GM11168 (cell line): ENCODE data around the gene RFX2.

Source experiments
- in situ Hi-C: fragments of 300-500 bp; cut with MboI; formaldehyde crosslinking; loops from one replicate; pipeline ENCODE4 v1.12.0; 2022; ENCODE audit warnings: low sequenced_read_pairs; ENCODE audit not compliant: unreplicated experiment

RFX2 gene

DNA sequence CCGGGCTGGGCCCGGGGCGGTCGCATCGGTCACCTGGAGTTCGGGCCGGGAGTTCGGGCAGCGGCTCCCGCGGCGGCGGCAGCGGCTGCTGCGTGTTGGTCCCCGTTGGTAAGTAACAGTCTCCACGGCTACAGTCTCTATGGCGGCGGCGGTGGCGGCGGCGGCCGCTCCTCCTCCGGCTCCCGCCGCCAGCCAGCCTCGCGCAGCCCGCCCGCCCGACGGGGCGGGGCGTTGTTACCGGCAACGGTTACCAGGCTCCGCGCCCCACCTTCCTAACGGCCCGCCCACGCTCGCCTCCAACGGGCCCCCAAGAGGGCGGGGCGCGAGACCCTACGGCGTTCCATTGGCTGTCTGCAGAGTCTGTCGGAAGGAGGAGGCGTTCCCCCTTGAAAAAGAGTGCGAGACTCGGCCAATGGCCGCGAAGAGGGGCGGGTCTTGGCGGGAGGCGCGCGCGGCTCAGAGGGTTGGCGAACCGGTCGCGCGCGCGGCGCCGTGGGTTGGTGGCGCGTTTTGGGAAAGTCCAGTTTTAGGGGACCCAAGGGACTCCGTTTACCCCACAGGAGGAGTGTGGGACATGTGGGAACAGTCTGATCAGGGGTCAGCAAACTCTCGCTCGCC lies at the start of gene RFX2:
TSS of gene RFX2 (minus strand) at position 141 of the 618 bp plus-strand sequence. CDS start 63,004 bp downstream, outside the sequence.
- in situ Hi-C loops, result no loop called here

DNA sequence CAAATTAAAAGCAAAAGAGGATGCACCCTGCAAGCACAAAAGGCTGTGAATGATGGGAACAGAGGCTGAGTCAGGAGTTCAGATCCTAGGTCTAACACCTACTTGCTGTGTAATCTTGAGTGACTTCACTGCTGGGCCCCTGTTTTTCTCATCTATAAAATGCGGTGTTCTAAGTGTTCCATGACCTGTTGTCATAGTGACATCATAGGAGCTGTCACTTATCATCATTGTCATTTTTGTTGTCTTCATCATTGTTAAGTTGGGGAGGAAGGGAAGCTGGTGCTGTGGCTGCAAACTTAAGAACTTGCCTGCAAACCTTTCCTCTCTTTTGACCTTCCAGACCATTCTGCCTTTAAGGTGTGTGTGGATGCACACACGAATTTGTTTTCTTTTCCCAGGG lies 45.7 kb upstream of the RFX2 start:
- in situ Hi-C loops, result no loop called here

DNA sequence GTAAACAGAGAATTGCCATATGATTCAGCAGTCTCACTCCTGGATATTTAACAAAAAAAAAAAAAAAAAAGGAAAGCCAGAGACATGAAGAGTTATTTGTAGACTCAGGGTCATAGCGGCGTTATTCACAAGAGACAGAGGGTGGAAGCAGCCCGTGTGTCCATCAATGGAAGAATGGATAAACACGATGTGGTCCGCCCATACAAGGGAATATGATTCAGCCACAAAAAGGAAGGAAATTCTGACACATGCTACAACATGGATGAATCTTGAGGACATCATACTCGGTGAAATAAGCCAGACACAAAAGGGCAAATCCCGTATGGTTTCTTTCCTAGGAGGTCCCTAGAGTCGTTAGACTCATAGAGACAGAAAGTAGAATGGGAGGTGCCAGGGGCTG lies 40.0 kb upstream of the RFX2 start:
- in situ Hi-C loops, result no loop called here

DNA sequence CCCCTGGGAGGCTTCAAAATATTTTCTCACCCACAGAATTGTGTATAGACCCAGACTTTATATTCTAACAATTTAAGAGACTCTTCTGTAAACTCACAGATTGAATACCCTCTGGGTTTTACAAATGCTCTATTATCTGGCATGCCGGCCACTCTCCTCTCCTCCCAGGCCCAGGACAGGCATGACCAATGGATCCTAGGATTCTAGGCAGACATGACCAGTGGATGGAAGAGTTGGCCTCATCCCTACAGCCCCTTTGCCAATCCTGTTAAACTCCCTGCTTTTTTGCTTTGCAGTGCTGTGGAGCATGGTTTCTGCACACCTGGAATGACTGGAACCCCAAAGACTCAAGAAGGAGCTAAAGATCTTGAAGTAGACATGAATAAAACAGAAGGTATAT lies 30.9 kb upstream of the RFX2 start:
- in situ Hi-C loops, result no loop called here

DNA sequence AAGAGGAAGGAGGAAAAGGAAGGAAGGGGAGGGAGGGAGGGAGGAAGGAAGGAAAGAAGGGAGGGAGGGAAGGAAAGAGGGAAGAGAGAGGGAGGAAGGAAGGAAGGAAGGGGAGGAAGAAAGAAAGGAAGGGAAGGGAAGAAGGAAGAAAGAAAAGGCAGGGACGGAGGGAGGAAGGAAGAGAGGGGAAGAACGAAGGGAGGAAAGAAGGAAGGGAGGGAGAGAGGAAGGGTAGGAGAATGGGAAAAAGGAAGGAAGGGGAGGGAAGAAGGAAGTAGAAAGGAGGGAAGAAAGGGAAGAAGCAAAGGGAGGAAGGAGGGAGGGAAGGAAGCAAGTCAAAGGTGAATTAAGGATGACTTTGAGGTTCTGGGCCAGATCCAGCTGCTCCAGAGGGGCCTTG lies 28.2 kb upstream of the RFX2 start:
- in situ Hi-C loops, result no loop called here

DNA sequence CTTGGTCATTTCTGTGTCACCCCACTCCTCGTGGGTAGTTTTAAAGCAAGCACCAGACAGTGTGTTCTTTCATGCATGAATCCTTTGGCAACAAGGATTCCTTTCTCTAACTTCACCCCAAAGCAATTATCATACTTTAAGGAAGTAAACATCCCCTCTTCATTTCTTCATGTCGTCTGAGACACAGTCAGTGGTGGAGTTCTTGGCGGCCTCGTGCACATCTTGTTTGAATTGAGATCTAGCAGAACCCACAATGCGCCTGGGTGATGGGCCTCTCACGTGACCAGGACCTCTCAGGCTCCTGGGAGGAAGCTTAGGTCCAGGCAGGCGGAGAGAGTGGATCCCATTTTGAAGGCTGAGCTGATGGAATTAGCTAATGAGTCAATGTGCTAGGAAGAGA lies 27.8 kb upstream of the RFX2 start:
- in situ Hi-C loops, result no loop called here

DNA sequence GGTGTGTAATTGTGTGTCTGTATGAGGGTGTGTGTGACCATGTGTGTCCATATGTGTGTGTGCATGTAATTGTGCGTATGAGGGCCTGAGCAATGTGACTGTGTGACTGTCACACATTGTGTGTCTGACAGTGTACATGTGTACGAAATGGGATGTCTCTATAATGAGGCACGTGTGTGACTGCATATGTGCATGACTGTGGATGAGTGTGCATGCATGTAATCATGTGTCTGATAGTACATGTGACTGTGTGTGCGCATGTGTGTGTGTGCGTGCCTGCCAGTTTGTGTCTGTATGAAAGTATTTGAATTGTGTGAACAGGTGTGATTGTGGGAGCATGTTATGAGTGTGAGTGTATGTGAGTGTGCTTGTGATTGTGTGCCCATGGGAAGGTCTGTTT lies 22.9 kb upstream of the RFX2 start:
- in situ Hi-C loops, result no loop called here

DNA sequence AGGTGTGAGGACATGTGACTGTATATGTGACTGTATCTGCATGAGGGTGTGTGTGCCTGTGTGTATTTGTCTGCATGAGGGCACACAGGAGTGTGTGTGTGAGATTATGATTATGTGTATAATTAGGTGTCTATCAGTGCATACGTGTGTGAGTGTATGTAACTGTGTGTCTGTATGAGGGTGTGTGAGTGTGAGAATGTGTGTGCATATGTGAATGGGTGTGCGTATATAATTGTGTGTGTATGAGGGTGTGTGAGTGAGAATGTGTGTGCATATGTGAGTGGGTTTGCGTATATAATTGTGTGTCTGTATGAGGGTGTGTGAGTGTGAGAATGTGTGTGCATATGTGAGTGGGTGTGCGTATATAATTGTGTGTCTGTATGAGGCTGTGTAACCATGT lies 22.2 kb upstream of the RFX2 start:
- in situ Hi-C loops, result no loop called here

DNA sequence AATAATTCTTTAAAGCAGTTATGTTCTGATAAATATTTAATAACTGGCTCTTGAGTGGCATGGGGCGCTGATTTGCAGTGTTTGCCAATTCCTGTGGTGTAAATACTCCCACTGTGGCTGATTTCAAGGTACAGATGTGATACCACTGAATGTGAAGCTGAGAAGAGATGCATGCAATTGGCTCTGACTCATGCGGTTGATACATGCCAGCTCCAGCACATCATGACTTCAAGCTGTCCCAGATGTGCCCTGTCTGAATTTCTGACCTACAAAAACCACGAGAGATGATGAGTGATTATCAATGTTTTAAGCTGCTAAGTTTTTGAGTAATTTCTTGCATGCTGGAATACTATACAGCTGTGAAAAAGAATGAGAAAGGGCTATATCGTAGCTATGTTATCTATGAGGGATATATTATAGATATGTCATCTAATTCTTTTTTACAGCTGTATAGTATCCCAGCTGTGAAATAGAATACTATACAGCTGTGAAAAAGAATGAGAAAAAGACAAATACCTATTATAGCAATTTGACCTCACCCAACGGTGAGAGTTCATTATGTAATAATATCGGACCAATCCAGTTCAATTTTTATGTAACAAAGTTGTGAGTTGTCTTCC lies 17.5 kb upstream of the RFX2 start:
- in situ Hi-C loops, result loop anchor here (5.0 kb wide), 1 partner anchor 86 kb away; no protein-coding TSS in a partner anchor

DNA sequence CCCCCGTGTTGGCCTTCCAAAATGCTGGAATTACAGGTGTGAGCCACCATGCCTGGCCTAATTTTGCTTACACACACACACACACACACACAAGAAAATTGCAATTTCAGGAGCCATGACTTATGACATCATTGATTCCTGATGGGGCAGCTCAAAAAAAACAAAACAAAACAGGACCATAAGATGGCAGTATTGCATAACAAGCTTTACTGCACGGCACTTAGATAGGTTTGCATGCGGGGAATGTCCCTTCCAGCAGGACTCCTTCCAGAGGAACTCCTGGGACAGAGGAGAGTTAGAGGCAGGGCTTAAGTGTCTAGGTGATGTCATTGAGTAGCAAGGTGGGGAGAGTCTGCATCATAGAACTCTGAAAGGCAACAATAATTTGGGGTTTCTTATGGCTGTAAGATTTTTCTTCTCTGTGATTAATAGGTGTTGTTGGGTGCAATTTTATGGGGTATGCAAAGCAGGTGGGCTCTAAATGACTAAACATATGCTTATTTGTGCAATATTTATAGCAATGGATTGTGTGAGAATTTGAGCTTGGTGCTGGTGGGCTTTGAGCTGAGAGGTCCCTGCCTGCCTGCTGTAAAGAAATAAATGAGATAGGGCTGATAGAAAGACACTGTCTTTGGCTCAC lies 16.2 kb upstream of the RFX2 start:
- in situ Hi-C loops, result loop anchor here (5.0 kb wide), 1 partner anchor 84 kb away; no protein-coding TSS in a partner anchor

DNA sequence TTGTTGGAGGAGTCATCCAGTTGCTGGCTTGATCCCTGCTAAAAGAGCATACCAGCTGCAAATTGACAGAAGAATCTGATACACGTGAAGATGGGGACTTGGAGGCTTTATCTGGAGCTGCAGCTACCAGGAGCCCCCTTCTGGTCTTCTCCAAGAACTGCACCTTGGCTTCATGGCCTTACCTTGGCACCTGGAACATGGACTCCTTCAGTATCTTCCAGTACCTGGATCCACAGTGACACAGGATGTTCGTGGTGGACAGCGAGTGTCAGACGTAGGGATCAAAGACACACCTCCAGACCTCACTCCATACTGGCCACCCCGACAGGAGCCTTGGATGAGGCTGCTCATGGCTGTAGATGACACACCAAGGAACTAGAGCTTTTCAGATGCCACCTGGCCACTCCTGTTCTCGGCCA lies 15.3 kb upstream of the RFX2 start:
- in situ Hi-C loops, result loop anchor here (5.0 kb wide), 1 partner anchor 83 kb away; no protein-coding TSS in a partner anchor

DNA sequence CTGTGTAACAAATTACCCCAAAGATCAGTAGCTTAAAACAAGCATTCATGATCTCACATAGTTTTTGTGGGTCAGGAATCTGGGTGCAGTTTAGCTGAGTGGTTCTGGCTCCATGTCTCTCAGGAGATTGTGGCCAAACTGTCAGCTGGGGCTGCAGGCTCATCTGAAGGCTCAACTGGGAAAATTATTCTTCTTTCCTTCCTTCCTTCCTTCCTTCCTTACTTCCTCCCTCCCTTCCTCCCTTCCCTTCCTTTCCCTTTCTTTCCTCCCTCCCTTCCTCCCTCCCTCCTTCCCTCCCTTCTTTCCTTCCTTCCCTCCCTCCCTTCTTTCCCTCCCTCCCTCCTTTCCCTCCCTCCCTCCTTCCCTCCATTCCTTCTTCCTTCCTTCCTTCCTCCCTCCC lies 8.7 kb upstream of the RFX2 start:
- in situ Hi-C loops, result no loop called here

DNA sequence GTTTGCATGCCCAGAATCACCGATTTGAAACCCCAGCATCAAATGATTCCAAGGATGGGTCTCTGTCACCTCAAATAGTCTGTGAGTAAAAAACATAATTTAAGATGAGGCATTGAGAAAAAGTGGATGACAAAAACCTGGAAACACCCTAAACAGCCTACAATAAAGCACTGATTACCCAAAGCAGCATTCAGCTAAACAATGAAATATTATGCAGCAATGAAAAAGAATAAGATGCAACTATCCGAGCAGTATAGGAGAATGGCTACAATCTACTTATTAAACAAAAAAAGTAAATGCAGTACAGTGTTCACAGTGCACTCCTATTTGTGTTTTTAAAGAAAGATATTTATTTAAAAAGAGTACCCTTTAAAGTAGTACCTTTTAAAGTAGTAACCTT lies 7.7 kb upstream of the RFX2 start:
- in situ Hi-C loops, result no loop called here

DNA sequence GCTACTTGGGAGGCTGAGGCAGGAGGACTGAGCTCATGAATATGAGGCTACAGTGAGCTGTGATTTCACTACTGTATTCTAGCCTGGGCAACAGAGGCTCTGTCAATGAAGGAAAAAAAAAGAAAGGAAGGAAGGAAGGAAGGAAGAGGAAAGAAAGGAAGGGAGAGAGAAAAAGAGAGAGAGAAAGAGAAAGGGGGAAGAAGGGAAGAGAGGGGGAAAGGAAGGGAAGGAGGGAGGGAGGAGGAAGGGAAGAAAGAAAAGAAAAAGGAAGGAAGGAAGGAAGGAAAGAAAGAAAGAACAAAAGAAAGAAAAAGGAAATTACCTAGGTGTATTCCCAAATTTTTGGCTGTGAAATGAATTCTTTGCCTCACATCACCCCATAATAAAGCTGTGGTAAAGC lies 7.2 kb upstream of the RFX2 start:
- in situ Hi-C loops, result no loop called here

DNA sequence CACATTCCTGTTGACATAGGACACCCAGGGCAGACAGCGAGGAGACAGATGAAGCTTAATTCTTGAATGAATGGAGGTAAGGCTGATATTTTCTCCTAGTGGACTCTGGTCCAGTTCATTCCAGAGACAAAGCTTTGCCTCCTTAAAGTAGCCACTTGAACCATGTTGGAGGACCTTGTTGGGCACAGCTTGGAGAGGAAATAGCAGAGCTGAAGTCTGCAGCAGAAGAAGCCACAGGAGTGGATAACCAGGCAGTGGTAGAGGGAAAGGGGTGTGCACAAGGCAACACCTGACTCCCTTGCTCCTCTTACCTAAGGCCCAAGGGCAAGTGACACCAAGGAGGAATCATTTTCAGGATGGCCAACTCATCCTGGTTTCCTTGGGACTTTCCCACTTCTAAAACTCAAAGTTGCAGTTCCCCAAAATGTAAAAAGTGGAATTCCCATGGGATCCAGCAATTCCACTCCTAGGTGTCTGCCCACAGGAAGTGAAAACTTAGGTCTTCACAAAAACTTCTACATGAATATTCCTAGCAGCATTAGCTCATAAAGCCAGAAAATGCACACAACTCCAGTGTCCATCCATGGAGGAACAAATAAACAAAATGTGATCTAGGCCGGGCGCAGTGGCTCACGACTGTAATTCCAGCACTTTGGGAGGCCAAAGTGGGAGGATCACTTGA lies 6.6 kb upstream of the RFX2 start:
- in situ Hi-C loops, result no loop called here

DNA sequence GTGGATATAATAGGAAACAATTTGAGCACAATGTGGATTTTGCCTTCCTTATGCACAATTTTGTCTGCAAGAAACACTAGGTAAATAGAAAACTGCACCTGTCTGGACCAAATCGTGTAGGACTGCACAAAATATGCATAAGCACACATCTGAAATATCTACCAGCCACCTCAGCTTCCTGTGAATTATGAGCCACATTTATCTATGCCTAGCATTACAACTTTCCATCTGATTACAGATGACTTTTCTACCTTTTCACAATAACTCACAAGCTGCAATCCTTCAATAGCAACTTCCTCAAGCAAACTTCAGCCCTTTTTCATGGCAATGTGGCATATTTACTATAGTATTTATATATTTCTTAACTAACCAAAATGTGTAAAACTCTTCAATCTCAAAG lies 5.7 kb upstream of the RFX2 start:
- in situ Hi-C loops, result no loop called here

DNA sequence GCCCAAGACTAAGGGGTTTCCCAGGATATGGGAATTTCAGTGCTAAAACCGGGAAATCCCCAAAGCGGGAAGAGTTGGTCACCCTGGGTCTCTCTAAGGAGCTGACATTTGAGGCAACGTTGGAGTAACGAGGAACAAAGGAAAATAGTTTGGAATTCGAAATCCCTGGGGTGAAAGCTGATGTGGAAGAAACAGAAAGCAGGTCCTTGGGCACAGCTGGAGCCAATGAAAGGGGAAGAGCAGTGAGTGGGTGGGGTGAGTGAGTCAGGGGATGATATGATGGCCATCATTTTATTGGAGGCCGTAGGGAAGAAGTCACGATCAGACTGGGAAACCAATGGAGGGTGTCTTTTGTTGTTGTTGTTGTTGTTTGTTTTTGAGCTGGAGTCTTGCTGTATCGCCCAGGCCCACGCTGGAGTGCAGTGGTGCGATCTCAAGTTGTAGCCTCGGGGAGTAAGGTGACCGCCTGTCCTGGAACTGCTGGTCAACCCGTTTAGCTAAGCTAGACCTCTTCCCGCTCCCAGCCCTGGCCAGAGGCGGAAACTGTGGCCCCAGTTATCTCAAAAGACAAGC lies 3.4 kb upstream of the RFX2 start:
- in situ Hi-C loops, result no loop called here

DNA sequence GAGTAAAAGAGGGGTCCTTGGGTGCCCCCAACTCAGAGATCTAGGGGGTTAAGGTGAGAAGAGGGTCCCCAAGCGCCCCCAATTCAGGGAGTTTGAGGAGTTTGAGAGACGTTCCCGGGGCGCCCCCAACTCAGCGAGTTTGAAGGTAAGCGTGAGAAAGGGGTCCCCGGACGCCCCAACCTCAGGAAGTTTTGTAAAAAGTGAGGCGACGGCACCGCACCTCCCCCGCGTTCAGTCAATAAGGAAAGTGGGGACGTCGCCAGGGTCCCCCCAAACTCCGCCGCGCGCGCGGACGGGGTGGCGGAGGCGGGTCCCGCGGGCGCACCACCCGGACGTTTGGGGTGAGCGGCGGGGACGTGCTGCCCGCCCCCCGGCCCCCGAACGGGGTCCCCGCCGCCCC lies 353 bp downstream of the RFX2 start:
- in situ Hi-C loops, result no loop called here

DNA sequence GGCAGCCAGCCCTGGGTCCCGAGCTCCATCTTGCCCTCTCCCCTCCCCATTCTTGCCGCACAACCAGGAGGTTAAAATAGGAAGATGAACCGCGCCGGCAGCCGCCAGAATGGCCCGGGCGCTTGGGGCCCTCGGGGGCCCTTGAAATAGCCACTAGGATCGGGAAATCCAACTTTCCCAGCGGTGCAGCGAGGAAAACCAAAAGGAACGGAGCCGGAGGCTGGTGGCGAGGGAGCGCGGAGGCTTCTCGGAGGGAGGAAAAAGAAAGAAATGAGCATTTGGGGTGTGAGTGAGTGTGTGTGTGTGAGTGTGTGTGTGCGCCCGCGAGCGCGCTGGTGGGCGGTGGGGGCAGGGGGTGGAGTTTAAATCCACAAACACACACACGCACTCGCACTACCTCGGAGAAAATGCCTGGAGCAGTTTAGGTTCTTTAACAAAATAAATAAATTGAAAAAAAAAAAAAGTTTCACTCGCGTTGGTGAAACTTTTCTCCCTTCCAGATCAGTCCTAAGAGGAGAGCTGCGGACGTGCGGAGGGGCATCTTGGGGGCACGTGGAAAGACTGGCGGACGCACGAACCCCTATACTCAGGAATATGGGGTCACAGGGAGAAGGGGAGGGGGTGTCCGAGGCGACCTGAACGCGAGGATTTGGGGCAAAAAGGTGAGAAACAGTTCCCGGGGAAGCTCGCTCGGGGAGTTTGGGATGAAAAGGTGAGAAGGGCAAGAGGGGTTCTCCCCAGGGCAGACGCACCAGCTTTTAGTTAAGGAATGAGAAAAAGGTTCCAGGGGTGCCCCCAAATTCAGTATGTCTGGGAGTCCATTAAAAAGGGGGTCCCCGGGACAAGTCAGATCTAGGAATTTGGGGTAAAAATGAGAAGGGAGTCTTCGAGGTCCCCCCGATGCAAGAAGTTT lies 1.3 kb downstream of the RFX2 start:
- in situ Hi-C loops, result no loop called here
